Hippocampal formation (tissue), 2 donors: ENCODE measurements around the gene KIFC3.

Experiments
- DNase-seq, 2 donors: peaks; one replicate each; lab custom pipeline; 2025; lab: John Stamatoyannopoulos, UW

KIFC3 gene

DNA sequence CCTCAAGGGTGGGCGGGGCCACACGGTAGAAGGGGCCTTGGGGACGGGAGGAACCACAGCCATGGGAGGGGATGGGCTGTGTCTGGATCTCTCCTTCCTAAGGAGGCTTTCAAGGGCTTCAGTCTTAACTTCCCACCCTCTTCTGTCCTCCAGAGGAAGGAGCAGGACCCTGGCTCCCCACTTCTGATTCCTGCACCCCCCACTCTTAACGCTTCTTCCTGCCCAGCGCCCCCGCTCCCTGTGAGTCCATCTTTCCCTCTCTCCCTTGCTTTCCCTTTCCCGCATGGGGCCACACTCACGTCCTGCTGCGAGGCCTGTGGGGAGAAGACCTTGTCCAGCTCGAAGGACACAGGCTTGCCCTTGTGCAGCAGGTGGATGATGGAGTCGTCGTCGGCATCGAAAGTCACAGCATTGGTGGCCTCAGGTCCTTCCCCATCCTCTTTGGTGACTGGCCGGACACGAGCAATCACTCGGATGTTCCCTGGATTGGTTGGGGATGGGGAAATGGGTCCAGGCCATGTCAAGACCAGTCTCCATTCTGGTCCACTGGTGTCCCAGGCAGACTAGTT lies 37.0 kb downstream of the KIFC3 start:
- DNase-seq, result no peak

- no peak for DNase-seq
Observed at GRCh38 chr16:57764341-57765159, 37.7 kb downstream of the KIFC3 start.

DNA sequence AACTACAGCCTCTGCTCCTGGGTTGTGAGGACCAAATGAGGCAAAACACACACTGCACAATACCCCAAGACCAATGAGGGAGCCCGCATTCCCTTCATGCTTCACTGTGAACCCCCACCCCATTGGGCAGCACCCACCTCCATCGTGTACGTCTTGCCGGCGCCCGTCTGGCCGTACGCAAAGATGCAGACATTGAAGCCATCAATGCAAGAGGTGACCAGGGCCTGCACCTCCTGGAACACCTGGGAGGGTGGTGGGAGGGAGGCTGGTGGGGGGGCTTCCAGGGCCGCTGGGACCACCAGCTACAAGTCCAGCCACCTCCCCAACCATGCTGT lies 38.3 kb downstream of the KIFC3 start:
- DNase-seq, result no peak

- no peak for DNase-seq
Observed at GRCh38 chr16:57763285-57764005, 38.8 kb downstream of the KIFC3 start.

GRCh38 chr16:57762365-57763040 lies 39.8 kb downstream of the KIFC3 start:
- DNase-seq, result no peak

- no peak for DNase-seq
Observed at GRCh38 chr16:57761957-57762356, 40.3 kb downstream of the KIFC3 start.

- DNase-seq, result no peak
Observed at GRCh38 chr16:57761301-57761700, 41.0 kb downstream of the KIFC3 start.

- DNase-seq, result no peak
Observed at GRCh38 chr16:57760357-57761160, 41.7 kb downstream of the KIFC3 start.

DNA sequence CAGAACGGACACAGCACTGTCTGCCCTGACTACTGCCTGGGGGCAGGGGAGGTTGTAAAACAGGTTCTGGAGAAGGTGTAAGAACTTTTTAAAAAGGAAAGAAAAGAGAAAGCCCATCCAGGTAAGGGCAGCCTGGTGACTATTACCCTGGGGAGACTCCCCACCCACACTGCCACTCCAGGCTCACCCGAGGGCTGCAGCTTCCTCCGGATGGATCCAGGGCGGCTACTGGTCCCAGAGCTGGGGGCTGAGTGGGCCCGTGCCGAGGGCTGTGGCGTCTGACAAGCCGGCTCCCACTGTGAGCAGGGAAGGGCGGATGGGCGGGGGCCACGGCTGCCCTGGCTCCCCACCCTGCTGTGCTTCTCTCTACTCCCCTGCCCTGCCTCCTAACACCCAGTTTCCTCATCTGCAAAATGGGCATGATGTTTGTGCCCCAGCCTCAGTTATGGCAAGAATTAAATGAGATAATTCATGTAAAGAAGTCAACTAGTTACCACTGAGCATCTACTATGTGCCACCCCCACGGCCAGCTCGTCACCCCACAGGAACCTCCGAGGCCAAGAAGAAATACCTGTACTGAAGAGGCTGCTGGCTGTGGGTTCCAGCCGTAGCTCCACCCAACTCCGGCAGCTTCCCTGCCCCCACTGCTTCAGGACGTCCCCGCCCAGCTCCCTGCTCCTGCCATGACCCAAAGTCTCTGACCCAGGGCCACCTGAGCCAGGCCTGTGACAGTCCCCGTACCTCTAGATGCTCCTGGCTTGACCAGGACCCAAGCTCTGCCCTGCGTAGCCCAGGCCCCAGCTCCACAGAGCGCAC lies 42.5 kb downstream of the KIFC3 start:
- DNase-seq, result no peak

GRCh38 chr16:57759131-57759530 lies 43.2 kb downstream of the KIFC3 start:
- DNase-seq, result no peak

- no peak for DNase-seq
Observed at GRCh38 chr16:57758331-57759117, 43.8 kb downstream of the KIFC3 start.

DNA sequence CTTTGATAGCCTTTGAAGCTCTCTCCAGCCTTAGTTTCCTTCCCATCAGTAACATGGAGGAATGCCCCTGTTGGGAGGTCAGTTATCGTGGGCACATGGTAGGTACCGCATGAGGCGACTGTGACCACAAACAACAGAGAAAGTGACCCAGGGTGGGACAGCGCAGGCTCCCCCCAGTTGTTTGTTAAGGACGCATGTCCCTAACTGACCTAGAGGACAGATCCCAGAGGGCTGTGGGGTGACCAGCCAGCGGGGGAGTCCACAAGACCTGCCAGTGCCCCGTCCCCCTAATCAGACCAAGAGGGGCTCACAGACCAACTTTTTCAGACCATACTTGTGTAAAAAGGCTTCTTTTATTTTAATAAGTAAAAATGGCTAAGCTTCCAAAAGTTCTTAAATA lies 44.4 kb downstream of the KIFC3 start:
- DNase-seq, result no peak

GRCh38 chr16:57757326-57757786 lies 44.9 kb downstream of the KIFC3 start:
- peak; percentile 21 to 88 for DNase-seq

DNA sequence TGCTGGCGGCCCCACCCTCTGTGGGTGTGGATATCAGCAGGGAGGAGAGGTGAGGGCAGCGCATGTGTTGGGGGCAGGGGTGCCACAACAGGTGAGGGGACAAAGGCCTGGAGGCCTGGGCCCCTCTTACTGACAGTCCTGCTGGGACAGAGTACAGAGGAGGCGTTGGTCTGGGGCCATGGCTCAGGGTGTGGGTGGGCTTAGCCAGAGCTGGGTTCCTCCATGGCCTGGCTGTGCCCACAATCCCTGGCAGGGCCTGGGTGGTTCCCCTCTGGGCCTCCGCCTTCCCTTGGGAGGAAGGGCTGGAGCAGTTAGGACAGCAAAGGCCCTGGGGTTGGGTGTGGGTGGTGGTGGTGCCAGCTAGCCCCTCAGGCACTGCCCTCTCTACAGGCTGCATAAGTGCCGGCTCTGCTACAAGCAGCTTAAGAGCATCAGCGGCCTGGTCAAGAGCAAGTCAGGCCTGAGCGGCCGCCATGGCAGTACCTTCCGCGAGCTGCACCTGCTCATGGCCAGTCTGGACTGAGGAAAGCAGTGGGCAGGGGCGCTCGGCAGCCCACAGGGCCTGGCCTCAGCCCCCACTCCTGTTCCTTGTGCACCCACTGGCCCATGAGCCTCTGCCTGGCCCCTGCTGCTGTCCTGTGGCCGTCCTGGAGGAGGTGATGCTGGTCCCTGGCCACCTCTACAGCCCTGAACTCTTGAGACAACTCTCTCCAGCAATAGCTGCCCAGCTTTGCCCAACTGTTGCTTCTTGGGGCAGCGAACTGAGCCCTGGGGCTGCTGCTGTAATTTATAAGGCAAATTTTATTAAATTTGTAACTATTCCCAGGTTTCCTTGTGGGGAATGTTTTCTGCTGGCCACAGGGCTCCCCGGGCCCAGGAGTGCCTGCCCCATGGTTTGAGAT lies 45.6 kb downstream of the KIFC3 start:
- DNase-seq, result no peak

- DNase-seq, result no peak
Observed at GRCh38 chr16:57755726-57756423, 46.4 kb downstream of the KIFC3 start.

DNA sequence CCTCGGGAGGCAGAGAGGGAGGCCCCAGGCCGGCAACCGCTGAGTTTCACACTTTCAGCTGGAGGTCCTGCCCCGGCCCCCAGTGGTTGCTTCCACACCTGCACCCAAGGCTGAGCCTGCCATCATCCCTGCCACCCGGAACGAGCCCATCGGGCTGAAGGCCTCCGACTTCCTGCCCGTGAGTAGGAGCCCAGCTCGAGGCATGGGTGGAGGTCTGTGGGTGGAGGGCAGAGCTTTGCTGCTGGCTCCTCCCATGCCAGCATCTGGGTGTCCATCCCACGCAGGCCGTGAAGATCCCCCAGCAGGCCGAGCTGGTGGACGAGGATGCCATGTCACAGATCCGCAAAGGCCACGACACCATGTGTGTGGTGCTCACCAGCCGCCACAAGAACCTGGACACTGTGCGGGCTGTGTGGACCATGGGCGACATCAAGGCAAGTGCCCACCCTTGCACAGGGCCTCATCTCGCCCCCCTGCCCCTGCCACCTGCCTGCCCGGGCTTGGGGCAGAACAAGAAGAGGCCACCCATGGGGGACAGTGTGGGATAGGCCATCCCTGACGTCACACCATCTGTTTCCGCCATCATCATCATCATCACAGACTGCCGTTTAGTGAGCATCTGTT lies 47.1 kb downstream of the KIFC3 start:
- no peak for DNase-seq

- DNase-seq, result no peak
Observed at GRCh38 chr16:57754354-57755060, 47.8 kb downstream of the KIFC3 start.
